Endothelial cell (in vitro differentiated cells): ENCODE results near the gene CYP1A2. TPM values are rescaled to one million over a fixed set of nuclear protein-coding genes. Genes with fewer than 3 reads are reported as not detected.

Experiments
- DNase-seq: peaks from one replicate; pipeline ENCODE4 v3.0.0; 2021; ENCODE audit warnings: low spot score
- H3K27ac Mint-ChIP-seq: one replicate; pipeline ENCODE4 v1.8.0; 2021; ENCODE audit warnings: mixed read lengths, inconsistent platforms; ENCODE audit not compliant: unreplicated experiment
- H3K27me3 Mint-ChIP-seq: one replicate; pipeline ENCODE4 v1.8.0; 2021; ENCODE audit warnings: mild to moderate bottlenecking, moderate library complexity, mixed read lengths, inconsistent platforms; ENCODE audit not compliant: unreplicated experiment
- H3K36me3 Mint-ChIP-seq: one replicate; pipeline ENCODE4 v1.8.0; 2021; ENCODE audit warnings: mild to moderate bottlenecking, low read depth, mixed read lengths, inconsistent platforms; ENCODE audit not compliant: unreplicated experiment
- H3K4me1 Mint-ChIP-seq: one replicate; pipeline ENCODE4 v1.8.0; 2021; ENCODE audit warnings: mild to moderate bottlenecking, mixed read lengths, inconsistent platforms; ENCODE audit not compliant: unreplicated experiment
- H3K4me3 Mint-ChIP-seq: one replicate; pipeline ENCODE4 v1.8.0; 2021; ENCODE audit warnings: mild to moderate bottlenecking, mixed read lengths, inconsistent platforms; ENCODE audit not compliant: unreplicated experiment
- H3K9me3 Mint-ChIP-seq: one replicate; pipeline ENCODE4 v1.8.0; 2021; ENCODE audit warnings: mixed read lengths, inconsistent platforms; ENCODE audit not compliant: unreplicated experiment
- total RNA-seq: library from RNA; stranded (reverse); fragmentation: NEBNext Ultra II Directional; extraction: Animal tissue kit (Norgen Biotek cat#: 25700); gene quantifications from one replicate; pipeline ENCODE4 v1.2.1, GENCODE V29; 2021; ENCODE audit not compliant: unreplicated experiment
- TF ChIP-seq, protein P1 (sequence below): fragments of 200-600 bp; sonication (generic); IDR thresholded peaks from one replicate; pipeline ENCODE4 v1.5.0; 2021; ENCODE audit warnings: antibody characterized with exemption; ENCODE audit not compliant: unreplicated experiment

CYP1A2 gene
- total RNA-seq, 1 donor from 2014 or later = not detected

GRCh38 chr15:74789171-74789631 lies 40.6 kb downstream of the CYP1A2 start:
- Mint-ChIP-seq H3K4me3 (no peak overlapping the region), H3K27ac (peak overlapping the region; percentile 16), H3K36me3 (peaks cover 4% of the 10 kb centered on the region), H3K4me1 (peaks cover 36% of the 10 kb centered on the region), H3K27me3 (peaks cover 2% of the 10 kb centered on the region), H3K9me3 (no peaks in the 10 kb centered on the region)
- TF ChIP-seq, protein P1, sequence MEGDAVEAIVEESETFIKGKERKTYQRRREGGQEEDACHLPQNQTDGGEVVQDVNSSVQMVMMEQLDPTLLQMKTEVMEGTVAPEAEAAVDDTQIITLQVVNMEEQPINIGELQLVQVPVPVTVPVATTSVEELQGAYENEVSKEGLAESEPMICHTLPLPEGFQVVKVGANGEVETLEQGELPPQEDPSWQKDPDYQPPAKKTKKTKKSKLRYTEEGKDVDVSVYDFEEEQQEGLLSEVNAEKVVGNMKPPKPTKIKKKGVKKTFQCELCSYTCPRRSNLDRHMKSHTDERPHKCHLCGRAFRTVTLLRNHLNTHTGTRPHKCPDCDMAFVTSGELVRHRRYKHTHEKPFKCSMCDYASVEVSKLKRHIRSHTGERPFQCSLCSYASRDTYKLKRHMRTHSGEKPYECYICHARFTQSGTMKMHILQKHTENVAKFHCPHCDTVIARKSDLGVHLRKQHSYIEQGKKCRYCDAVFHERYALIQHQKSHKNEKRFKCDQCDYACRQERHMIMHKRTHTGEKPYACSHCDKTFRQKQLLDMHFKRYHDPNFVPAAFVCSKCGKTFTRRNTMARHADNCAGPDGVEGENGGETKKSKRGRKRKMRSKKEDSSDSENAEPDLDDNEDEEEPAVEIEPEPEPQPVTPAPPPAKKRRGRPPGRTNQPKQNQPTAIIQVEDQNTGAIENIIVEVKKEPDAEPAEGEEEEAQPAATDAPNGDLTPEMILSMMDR = no peak
- DNase-seq = no peak

DNA sequence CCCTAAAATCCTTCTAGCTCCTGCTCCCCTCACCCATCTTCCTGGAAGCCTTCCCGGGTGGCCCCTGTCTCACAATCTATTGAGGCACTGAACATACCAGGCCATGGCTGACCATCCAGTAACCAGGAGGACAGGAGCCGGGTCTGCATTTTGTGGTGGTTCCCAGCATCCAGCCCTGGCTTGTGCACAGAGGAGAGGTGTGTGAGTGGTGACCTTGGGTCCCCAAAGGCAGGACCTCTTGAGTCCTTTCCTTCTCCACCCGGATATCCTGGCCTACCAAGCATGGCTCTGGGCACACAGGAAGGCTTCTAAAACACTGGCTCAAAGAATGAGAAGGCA lies 41.1 kb downstream of the CYP1A2 start:
- peaks cover 32% of the 10 kb centered on the region for H3K4me1 Mint-ChIP-seq
- H3K27me3 Mint-ChIP-seq = peaks cover 2% of the 10 kb centered on the region
- H3K36me3 Mint-ChIP-seq = peaks cover 4% of the 10 kb centered on the region
- H3K9me3 Mint-ChIP-seq = no peaks in the 10 kb centered on the region
- TF ChIP-seq, protein P1 = no peak
- peak overlapping the region; percentile 16 for H3K27ac Mint-ChIP-seq
- peak overlapping the region; percentile 19 for H3K4me3 Mint-ChIP-seq
- no peak for DNase-seq

DNA sequence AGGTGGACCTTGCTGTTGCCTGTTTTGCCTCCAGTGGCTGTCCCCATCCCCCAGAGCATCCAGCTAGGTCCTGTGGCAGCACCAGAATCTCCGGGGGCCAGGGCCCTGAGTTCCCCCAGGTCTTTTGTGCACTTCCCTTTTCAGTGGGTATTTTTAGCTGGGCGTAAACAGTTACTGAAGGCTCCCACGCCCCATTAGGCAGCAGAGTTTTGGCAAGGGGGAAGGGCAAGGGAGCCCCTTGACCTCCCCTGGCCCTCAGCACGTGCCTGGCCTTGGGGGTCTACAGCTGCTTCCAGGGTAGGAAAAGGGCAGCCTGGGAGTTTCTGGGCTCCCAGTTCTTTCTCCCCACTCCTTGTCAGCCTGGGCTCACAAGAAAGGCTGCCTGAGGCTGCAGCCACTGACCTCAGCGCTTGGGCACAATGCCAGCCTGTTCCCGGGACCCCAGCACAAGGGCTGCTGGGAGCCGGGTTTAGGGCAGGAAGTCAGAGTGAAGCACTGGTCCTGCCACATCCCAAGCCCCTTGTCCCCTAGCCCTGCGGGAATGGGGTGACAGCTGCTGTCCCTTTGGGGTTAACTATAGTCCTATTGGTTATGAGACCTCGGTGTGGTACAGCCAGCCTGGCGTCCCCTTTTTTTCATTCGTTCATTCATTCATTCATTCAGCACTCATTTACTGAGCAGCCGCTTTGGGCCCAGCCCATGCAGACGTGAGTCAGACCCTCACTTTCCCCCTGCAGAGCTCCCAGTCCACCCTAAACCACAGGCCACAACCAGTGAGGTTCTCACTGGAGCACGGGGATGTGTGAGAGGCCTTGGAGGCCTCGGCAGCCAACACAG lies 41.7 kb downstream of the CYP1A2 start:
- H3K4me3 Mint-ChIP-seq = no peak overlapping the region
- H3K9me3 Mint-ChIP-seq = no peaks in the 10 kb centered on the region
- DNase-seq = no peak
- peaks cover 2% of the 10 kb centered on the region for H3K27me3 Mint-ChIP-seq
- peaks cover 30% of the 10 kb centered on the region for H3K4me1 Mint-ChIP-seq
- no peaks in the 10 kb centered on the region for H3K36me3 Mint-ChIP-seq
- TF ChIP-seq, protein P1 = no peak
- no peak overlapping the region for H3K27ac Mint-ChIP-seq

GRCh38 chr15:74791007-74791406 lies 42.4 kb downstream of the CYP1A2 start:
- TF ChIP-seq, protein P1 = no peak
- no peak overlapping the region for H3K4me3 Mint-ChIP-seq

DNA sequence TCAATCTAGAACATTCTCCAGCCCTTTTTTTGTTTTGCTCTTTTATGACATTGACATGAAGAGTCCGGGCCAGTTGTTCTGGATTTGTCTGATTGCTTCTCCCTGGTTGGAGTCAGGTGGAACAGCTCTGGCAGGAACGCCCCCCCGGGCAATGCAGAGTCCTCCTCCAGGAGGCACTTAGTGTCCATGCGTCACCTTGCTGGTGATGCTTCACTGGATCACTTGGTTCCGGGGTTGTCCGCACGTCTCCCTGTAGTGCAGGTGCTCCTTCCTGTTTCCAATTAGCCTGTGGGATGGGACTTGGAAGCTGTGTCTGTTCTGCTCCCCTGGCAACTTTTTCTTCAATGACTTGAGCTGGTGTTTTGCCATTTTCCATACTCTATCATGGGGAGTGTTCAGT lies 43.0 kb downstream of the CYP1A2 start:
- Mint-ChIP-seq H3K4me1 (peaks cover 32% of the 10 kb centered on the region), H3K36me3 (peaks cover 4% of the 10 kb centered on the region), H3K9me3 (no peaks in the 10 kb centered on the region), H3K4me3 (no peak overlapping the region), H3K27me3 (peaks cover 2% of the 10 kb centered on the region), H3K27ac (no peak overlapping the region)
- TF ChIP-seq, protein P1 = no peak
- DNase-seq = no peak

More at GRCh38 chr15:74791007-74791406, 42.4 kb downstream of the CYP1A2 start:
- peaks cover 32% of the 10 kb centered on the region for H3K4me1 Mint-ChIP-seq
- no peaks in the 10 kb centered on the region for H3K9me3 Mint-ChIP-seq
- H3K36me3 Mint-ChIP-seq = peaks cover 1% of the 10 kb centered on the region
- peaks cover 2% of the 10 kb centered on the region for H3K27me3 Mint-ChIP-seq
- no peak for DNase-seq
- no peak overlapping the region for H3K27ac Mint-ChIP-seq
